GM19324 (cell line): ENCODE measurements around the gene GALNT18.

Experiments
- ATAC-seq: cut with Tn5 transposase; IDR thresholded peaks from one replicate; pipeline ENCODE4 v1.9.1; 2021; ENCODE audit warnings: mild to moderate bottlenecking, moderate library complexity; ENCODE audit not compliant: unreplicated experiment, low FRiP score

GALNT18 gene

GRCh38 chr11:11444027-11444803 lies 177.6 kb downstream of the GALNT18 start:
- no peak for ATAC-seq

DNA sequence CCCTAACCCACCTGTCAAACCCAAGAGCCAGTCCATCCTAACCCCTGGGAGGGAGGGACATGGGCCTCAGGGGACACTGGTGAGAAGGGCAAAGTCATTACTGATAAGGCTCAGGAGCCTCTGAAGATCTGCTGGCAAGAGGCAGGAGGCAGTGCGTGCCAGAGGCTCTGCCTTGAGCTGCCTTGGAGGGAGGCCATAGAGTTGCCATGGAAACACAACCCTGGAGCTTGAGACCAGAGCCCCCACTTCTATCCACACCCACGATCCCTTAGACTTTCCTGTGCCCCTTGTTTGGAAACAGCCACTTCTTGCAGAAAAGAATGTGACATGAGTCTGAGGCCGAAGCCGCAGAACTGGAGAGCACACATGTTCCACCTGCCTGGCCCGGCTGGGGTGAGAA lies 179.0 kb downstream of the GALNT18 start:
- no peak for ATAC-seq

DNA sequence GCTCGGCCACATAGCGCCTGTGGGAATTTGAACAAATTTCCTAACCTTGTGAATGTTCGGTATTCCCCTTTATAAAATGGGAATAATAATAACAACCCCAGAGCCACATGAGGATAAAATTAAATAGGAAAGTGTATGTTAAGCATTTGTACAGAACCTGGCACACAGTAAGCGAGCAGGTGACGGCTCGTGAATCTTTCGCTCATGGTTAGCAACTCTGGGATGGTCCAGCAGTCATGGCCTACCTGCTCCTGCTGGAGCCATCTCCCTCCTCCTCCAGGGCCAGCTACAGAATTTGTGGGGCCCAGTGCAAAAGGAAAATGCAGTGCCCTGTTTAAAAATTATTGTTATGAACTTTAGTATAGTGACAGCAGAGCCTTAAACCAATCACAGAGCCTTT lies 180.3 kb downstream of the GALNT18 start:
- no peak for ATAC-seq

- ATAC-seq, result no peak
Measured at GRCh38 chr11:11441091-11441490, 180.7 kb downstream of the GALNT18 start.

DNA sequence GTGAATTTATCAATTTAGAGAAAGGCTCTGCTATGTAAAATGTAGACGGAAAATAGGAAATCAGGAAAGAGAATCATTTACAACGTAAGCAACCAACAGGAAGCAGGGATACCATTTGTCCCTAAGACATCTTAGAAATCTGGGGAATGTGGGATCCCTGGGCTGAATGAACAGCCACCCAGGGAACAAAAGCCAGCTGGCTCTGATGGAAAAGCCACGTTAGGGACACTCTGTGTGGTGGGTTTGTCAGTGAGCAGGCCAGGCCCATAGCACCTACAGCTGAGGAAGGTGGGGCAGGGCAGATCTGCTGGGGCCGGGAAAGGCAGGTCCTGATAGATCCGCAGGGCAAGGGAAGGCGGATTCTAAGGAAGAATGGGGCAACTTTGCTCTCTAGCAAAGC lies 181.7 kb downstream of the GALNT18 start:
- ATAC-seq, result no peak

DNA sequence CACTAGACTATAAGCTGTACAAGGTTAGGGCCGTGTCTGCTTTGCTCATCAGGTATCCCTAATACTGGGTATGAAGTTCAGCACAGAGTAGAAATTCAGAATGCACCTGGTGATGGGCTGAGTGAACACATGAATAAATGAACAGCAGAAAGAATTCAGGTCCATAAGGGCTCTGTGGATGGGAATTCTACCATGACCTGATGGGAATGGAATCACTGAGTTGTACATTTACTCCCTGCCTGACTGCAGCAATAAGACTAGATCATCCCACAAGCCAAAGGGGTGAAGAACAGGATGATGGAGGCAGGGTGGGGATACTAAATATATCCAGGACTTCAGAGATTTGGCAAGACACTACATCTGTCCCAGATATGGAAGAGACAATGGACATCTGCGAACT lies 182.2 kb downstream of the GALNT18 start:
- no peak for ATAC-seq

GRCh38 chr11:11436715-11437313 lies 185.0 kb downstream of the GALNT18 start:
- no peak for ATAC-seq

DNA sequence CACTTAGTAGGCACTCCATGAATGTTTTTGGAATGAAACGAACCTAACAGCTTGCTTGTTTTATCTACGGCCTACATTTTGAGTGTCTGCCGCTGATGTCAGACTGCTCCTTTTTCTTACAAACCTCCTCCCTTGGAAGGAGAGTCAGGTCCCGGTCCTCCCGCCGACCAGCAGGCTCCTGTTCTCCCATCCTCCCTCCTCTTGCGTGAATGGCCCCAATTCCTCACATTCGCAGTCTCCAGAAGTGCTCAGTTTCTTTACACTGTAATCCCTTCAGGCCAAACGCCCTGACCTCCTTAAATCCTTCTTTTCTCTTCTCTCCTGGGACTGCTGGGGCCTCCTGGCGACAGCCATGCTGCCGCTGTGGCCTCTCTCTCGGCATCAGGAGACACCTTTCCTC lies 186.2 kb downstream of the GALNT18 start:
- ATAC-seq, result no peak

DNA sequence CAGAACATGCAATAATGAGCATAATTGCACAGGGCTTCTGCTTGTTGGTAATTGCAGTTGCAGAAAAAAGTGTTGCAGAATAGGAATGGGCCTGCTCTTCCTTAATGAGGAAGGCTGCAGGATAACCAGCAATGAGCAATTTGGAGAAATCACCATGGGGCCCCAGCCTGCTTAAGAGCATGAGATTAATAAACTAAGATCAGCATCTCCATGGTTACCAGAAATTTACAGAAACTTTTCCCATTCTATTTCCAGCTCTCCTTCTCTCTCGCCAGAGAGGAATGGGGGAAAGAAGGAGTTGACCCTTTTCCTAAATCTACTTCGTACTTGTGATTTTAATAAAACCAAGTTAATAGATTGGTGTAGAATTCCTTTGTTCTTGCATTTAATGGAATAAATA lies 187.8 kb downstream of the GALNT18 start:
- ATAC-seq, result no peak

DNA sequence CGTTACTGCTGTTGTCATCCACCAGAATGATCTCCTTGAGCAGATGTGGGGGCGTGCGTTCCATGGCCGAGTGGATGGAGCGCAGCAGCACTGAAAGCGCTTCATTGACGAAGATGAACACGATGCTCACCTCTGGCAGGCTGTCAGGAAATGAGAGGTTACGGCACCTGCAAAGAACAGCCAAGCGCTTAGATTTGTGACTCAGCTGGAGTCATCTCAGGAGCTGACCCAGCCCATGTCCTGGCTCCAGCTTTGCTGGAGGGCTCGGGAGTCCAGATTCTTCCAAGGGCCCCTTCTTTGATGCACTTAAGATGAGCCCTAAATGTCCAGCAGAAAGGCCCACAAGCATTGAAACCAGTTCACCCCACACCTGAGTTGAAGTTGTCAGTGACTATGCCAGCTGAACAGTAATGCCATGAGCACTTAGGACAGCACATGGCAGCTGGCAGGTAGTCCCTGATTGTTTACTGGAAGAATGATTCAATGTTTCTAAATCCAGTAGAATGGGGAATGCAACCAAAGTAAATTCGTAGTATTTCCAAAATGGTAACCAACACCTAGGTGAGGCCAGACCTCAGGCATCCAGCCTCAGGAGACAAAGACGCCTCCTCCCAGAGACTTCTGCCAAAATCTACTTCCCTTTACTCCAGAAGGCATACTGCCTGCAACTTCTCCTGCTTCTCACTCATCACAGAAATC lies 189.0 kb downstream of the GALNT18 start:
- ATAC-seq, result no peak

DNA sequence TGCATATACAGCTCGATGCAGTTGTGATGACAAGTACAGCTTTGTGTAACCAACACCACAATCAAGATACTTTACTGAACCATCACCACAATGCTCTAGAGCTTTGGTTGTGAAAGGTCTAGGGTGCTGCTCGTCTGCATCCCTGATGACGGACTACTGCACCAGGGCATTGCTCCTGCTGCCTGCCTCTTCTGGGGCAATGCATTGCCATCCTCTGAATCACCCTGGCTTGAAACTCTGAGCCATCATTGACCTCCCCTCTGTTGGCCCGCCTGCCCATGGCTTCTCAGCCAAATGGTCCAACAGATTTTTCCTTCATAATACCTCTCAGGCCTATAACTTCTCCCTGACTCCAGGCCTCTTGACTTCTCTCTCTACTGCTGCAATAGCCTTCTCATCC lies 191.4 kb downstream of the GALNT18 start:
- no peak for ATAC-seq

DNA sequence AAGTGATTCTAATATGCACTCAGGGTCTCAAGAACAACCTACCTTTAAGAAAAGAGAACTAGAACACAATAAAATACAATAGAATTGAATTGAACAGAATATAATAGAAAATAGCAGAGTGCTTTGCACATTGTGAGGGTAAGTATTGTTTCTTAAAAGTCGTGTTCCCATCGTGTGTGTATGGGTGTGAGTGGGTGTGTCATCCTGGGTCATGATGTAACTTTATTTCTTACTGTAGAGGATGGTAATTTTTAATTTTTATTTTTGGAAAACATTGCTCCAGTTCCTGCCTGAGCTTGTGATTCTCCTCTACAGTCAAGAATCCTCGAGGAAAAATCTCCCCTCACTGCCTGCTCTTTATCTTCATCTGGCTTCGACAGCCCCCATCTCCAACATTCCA lies 193.1 kb downstream of the GALNT18 start:
- ATAC-seq, result no peak

- no peak for ATAC-seq
Measured at GRCh38 chr11:11427542-11427941, 194.3 kb downstream of the GALNT18 start.

GRCh38 chr11:11427140-11427539 lies 194.7 kb downstream of the GALNT18 start:
- ATAC-seq, result no peak

DNA sequence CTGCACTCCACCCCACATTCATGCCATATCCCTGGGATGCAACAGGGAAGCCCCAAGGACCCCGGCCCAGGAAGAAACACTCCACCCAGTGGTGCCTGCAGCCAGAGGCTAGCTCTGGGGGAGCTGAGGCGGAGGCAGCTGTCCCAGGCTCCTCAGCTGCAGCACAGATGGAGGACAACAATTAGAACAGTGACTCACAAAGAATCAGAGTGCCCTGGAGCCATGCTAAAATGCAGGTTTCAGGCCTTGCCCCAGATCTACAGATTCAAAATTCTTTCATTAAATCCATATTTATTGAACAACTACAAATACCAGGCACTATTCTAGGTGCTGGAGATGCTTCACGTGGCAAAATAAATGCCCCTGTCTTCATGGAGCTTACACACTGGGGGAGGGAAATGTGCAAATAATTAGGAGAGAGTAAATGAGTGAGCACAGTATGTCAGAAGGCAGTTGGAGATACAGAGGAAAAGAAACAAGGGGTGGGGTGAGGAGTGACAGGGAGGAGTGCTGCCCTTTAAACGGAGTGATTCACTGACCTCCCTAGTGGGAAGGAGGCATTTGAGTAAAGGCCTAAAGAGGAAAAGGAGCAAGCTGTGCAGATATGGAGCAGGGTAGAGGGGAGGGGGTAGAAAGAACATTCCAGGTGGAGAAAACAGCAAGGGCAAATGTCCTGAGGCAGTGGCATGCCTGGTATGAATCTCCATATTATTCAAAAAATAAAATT lies 195.4 kb downstream of the GALNT18 start:
- ATAC-seq, result no peak

- ATAC-seq, result no peak
Measured at GRCh38 chr11:11425806-11426205, 196.0 kb downstream of the GALNT18 start.

- ATAC-seq, result no peak
Measured at GRCh38 chr11:11424688-11425087, 197.1 kb downstream of the GALNT18 start.

DNA sequence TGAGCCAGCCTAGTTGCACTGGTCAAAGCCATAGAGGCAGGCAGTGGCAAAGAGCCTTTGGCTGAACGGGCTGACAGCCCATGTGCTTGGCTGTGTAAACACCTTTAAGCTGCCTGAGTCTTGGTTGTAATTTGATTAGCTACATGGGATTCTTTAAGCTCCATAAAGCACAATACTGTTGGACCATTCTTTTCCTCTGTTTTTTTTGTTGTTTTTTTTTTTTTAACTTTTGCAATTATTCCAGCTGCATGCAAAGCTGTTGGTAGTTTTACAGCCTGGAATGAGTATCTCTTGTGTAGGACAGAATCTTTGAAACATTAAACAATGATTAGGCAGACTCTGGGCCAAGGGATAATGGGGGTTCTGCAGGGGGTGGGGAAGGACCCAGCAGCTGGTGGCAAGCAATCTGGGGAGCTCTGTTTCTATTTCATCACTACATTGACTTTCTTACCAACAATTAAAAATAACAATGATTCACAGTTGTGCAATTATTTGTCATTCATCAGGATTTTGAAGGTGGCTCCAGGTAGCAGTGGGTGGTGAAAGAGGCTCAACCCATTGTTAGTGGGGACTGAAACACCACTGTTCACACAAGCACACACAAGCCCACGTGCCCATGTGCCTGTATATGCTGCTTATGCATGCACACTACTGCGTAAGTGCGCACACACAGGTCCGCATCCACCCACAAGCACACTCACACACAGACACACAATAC lies 199.2 kb downstream of the GALNT18 start:
- no peak for ATAC-seq

GRCh38 chr11:11421509-11421908 lies 200.3 kb downstream of the GALNT18 start:
- no peak for ATAC-seq

DNA sequence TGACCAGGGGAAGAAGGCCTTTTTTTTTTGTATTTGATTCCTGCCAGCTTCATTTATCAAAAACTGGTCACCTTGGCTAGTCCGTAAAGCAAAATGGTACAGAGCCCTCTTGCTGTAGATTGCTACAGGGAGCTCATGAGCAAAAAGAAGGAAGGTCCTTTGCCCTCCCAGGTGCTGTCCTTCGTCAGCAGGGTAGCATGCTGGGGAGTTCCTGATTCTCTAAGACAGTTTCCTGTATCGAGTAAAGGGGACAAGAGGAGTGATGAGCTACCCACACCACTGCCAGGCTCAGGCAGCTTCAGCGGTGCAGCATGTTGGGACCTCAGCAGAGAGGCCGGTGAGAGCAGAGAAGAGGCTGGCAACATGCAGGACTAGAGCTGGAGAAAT lies 200.9 kb downstream of the GALNT18 start:
- no peak for ATAC-seq
